CD1c-positive myeloid dendritic cell (primary cell): Measurements from ENCODE around the gene SRR.
A peak's percentile ranks its signal among the peaks of the same experiment; 100 is the strongest.
"Not testable (repeated sequence)": the region's sequence is repeated elsewhere in the genome, so short reads cannot be mapped to it uniquely, and the experiment has no call there.

Source experiments
- DNase-seq: peaks from one replicate; pipeline ENCODE4 v3.0.0-alpha.2; 2016; ENCODE audit errors: extremely low spot score

Gene SRR

GRCh38 chr17:2289878-2290478, 13.8 kb upstream of the SRR start:
- no peak for DNase-seq

DNA sequence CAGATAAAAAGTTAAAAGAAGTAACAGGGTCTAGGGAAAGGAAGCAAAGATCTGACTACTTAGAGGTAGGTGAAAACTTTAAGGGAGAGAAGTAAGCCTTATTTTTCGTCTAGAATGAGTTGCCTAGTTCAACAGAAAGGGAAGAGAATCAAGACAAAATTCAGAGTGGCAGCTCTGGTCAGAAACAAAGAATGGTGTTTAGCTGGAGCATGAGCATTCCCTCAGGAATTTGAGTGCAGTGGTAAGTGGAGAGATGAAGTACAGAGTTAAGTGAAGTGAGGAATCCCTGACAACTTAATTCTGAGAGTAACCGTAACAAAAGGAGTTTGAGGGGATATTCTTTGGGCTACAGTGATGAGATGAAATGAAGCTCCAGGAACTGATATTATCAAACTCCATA, 11.7 kb upstream of the SRR start:
- no peak for DNase-seq

- DNase-seq: no peak
Observed at GRCh38 chr17:2295575-2295974, 8.2 kb upstream of the SRR start.

DNA sequence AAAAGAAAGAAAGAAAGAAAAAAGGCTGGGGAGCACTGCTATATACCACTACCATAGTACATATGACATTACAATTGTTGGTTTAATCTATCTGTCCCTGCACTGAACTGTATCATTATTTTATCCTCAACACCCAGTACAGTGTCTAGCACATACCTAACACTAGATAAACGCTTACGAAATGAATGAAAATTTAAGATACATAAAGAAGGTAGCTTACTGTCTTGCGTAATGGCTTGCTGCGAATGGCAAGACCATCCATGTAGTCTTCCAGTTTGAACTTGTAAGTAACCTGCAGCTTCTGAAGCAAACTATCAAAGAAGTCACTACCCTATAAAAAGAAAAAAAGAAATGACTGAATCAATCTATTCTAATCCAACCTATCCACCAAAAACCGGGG, 6.7 kb upstream of the SRR start:
- no peak for DNase-seq

DNA sequence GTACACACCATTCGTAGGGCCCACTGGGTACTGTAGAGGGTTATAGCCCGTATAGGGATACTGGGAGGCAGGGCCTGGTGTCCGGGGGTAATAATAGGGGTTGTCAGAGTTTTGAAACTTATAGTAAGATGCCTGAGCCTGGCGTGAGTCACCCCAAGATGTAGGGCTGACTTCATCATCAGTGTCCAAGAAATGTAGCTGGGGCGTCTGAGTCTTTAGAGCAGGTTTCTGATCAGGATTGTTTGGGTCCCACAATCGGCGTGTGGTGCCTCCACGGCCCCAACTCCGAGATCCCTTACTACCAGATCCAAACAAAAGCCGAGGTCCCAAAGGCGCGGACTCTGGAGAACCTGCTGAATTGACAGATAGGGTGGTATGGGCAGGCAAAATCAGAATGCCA, 4.6 kb upstream of the SRR start:
- DNase-seq: no peak

- no peak for DNase-seq
Observed at GRCh38 chr17:2299756-2300155, 4.0 kb upstream of the SRR start.

GRCh38 chr17:2302778-2303203, 959 bp upstream of the SRR start:
- no peak for DNase-seq

- DNase-seq: peak; percentile 53
Observed at GRCh38 chr17:2304931-2305330, 1.2 kb downstream of the SRR start.

DNA sequence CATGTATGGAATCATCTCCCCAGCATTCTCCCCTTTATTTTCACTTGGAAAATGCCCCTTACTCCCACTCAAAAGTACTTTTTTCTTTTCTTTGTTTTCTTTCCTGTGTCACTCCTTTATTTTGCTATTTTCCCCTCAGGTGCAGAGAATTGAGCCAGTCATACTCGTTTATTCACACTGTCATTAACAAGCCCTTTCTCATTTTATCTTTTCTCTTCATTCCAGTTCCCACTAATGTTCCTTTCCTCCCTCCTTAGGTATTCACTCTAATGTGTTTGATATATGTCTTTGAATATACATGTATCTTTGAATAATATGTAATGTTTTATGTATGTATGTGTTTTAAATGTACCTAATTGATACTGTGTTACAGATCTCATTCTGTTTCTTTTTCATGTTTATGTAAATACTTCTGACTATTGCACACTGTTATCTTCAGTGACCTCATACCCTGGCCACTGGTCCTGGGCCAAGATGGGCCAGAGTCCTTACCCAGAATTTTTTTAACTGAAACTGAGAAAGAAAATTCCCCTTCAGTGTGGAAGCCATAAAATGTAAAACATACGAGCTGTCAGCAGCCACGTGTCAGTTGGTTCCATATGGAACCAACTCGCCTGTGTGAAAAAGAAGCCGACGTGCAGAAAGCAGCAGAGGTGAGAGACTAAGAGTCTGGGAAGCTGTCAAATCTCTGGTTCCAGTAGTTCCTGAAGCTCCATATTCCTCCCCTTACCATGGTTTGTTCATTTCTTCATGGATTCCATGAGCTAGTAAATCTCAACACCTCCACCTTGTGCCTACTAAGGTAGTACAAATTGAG, 5.8 kb downstream of the SRR start:
- no peak for DNase-seq

DNA sequence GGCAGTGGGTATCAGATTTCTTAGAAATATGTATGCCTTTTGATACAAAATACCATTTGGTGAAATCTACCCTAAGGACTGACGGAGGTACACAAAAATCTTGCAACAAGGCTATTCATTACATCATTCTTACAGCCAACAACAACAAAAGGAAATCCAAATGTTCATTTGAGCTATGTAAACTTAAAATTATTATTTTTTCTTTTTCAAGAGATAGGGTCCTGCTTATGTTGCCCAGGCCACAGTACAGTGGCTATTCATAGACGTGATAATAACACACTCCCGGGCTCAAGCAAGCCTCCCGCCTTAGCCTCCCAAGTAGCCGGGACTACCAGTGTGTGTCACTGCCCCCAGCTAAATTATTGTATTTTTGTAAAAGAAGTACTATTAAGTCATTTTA, 9.0 kb downstream of the SRR start:
- no peak for DNase-seq

DNA sequence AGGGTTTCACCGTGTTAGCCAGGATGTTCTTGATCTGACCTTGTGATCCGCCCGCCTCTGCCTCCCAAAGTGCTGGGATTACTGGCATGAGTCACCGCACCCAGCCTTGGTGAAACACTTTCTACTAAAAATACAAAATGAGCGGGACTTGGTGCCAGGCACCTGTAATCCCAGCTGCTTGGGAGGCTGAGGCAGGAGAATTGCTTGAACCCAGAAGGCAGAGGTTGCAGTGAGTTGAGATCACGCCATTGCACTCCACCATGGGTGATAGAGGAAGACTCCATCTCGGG, 13.1 kb downstream of the SRR start:
- not testable (repeated sequence) for DNase-seq

DNA sequence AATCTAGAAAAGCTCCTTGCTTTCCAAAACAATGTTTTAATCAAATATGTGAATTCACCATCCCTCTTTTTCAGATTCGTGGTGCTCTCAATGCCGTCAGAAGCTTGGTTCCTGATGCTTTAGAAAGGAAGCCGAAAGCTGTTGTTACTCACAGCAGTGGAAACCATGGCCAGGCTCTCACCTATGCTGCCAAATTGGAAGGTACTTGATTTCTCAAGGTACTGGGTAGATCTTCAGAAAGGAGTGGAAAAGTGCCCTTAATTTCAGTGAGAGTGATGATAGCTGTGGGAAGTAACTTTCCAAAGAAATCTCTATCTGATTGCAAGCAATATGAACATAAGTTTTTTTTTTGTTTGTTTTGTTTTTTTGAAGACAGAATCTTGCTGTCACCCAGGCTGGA, 14.0 kb downstream of the SRR start:
- DNase-seq: no peak

- DNase-seq: peak; percentile 48
Observed at GRCh38 chr17:2319051-2319450, 15.3 kb downstream of the SRR start.

DNA sequence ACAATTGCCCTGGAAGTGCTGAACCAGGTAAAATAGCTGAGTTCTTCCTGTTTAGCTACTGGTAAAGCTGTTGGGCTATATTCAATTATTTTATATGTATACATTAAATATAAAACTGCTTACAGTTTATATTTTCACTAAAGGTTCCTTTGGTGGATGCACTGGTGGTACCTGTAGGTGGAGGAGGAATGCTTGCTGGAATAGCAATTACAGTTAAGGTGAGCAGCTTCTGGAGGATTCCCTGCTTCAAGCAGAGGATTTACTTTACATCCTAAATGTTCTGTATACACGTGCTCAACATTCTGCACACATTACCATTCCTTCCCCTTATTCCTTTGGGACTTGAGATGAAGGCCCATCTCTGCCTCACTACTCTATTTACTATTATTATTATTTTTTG, 17.6 kb downstream of the SRR start:
- DNase-seq: no peak

DNA sequence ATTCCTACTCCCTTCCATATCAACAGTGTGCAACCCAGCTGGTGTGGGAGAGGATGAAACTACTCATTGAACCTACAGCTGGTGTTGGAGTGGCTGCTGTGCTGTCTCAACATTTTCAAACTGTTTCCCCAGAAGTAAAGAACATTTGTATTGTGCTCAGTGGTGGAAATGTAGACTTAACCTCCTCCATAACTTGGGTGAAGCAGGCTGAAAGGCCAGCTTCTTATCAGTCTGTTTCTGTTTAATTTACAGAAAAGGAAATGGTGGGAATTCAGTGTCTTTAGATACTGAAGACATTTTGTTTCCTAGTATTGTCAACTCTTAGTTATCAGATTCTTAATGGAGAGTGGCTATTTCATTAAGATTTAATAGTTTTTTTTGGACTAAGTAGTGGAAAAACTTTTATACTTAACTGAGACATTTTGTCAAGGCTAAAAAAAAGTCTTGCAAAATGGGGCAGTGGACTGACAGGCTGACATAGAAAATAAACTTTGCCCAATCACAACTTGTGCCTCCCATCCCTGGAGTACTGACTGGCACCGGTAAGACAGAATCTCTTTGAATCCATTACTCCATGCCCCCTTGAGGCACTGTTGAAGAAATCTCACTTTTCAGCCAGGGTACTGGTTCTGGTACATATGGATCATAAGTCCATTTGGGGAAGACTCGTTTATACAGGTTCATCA, 20.0 kb downstream of the SRR start:
- DNase-seq: no peak

DNA sequence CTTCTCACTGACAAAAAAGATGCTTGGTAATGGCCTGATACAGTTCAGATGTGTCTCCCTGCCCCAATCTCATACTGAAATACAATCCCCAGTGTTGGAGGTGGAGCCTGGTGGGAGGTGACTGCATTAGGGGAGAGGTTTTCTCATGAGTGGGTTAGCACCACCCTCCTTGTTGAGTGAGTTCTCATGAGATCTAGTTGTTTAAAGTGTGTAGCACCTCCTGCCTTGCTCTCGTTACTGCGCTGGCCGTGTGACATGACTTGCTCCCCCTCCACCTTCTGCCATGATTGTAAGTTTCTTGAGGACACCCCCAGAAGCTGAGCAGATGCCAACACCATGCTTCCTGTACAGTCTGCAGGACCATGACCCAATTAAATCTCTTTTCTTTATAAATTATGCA, 27.6 kb downstream of the SRR start:
- no peak for DNase-seq

DNA sequence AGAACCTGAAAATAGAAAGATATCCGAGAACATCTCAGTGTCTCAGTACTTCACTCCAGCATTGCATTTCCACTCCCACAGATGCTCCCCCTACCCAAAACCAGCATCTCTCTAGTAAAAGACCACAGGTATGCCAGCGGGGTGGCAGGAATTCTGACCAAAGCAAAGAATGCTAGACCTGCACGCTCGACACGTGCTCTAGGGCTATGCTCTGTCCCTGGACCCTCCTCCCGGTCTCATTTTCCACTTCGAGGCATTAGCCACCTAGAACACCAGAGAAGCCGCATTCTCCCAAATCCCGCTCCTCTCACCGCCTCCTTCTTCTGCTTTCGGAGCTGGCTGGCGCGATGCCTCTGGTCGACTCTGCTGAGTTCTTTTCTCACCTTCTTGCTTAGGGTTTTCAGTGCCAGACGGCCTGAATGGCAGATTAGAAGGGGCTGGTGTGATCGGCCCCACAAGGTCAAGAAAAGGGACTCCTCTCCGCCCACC, 32.0 kb downstream of the SRR start:
- peak; percentile 20 for DNase-seq

DNA sequence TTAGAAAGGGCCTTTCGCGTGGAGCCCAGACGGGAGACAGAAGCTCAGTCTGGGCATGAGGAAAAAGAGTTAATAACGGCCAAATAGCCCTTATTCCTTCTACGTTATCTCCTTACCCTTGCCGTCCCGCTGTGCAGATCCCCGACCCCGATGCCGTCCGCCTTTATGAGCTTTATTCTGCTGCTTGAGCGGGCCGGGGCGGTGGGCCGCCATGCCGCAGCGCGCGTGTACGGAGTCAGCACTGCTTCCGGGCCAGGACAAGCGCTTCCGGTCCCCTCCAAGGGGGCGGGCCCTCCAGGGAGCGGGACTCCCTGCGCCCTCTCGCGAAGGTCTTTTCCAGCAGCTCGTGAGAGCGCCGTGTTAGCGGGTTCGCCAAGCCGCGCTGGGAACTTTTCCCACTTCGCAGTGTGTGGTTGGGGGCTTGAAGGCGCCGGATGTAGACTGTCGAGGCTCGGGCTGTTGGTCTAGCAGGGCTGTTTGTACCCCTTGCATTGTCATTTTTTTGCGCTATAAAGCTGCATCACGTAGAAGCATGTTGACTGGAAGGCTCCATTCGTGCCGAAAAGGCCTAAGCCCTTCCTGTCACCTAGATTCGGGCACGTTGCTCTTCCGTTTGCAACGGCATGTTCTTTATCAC, 32.6 kb downstream of the SRR start, which contains the start of gene TSR1:
Gene TSR1 (minus strand): TSS at position 243 of the 637 bp plus-strand sequence. CDS start 30 bp downstream, at position 213.
- DNase-seq: peak; percentile 94

- peak; percentile 65 for DNase-seq
Observed at GRCh38 chr17:2336852-2337543, 33.2 kb downstream of the SRR start, which contains the start of gene SGSM2. TSS of gene SGSM2 (plus strand) at chr17:2337501. CDS start at chr17:2337689, 188 bp downstream.

DNA sequence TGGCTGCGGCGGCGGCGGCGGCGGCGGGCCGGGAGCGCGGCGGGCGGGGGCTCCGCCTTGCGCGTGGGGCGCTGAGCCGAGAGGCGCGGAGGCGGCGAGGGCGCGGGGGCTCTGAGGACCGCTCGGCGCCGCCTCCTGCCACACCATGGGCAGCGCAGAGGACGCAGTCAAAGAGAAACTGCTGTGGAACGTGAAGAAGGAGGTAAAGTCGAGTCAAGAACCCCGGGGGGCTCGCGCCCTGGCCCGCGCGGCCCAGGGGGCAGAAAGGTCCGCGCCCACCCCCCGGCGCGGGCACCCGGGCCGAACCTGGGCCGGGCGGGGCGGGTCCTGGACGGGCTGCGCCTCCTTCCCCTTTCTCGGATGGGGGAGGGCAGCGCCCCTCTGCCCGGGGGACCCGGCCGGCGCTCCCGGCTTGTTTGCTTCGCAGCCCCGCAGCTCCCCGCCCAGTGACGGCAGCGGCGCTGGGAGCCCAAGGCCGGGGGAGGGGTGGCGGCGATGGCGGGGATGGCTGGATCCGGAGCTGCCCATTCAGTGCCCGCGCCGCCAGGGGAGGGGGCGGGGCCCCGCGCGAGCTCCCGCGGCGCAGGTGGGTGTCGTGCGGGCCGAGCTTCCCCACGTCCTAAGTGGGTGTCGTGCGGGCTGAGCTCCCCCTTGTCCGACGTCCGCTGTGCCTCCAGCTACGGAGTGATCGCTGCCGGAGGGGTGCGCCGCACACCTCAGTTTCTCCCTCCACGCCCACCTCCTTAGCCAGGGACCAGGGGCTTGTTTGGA, 34.0 kb downstream of the SRR start:
- peak; percentile 60 for DNase-seq

DNA sequence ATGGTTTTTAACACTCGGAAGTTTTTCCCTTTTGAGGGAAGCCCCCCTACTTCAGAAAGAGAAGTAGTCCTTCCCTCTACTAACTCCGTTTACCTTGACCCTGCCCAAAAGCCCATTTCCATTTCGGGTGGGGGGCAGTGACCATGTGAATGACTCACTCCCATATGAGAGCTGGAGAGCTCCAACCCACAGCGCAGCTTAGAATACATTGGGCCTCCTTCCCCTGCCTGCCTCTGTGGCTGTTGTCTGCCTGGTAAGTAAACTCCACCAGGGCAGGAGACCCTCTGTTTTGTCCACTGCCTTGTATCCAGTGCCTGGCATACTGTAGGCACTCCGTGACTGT, 34.5 kb downstream of the SRR start:
- peak; percentile 19 for DNase-seq
